K562 (cell line): ENCODE data around the gene STK4. TPM values are rescaled to one million over a fixed set of nuclear protein-coding genes. Genes with fewer than 3 reads are reported as not detected.
A peak's percentile ranks its signal among the peaks of the same experiment; 100 is the strongest.

ENCODE experiments used
- HNRNPH1 ChIP-seq: fragments of 200-400 bp; formaldehyde crosslinking; optimal IDR thresholded peaks from 2 replicates; pipeline ENCODE3; 2017; ENCODE audit warnings: low read depth, mild to moderate bottlenecking, low read length, moderate library complexity
- JUN ChIP-seq, 2 experiments: sonication (generic) in 1 of 2; formaldehyde crosslinking in 1 of 2; IDR thresholded peaks; 2 replicates each; pipeline versions ENCODE4 v1.6.1 to v1.8.0; 2012 to 2022; ENCODE audit warnings: borderline replicate concordance in 2 of 2, mild to moderate bottlenecking in 2 of 2, improper control_type of control experiment in 1 of 2, low read depth in 1 of 2, low read length in 1 of 2, missing genetic modification reagents in 1 of 2
- KLF16 ChIP-seq: IDR thresholded peaks from 2 replicates; pipeline ENCODE4 v1.6.1; 2016; ENCODE audit warnings: antibody characterized with exemption
- MAX ChIP-seq: sonication (generic); formaldehyde crosslinking; IDR thresholded peaks from 2 replicates; pipeline ENCODE4 v1.9.0; 2022; ENCODE audit warnings: mild to moderate bottlenecking, missing genetic modification reagents
- NR2C1 ChIP-seq, 2 experiments: fragments of 450-650 bp; IDR thresholded peaks; 2 replicates each; pipeline ENCODE4 v1.6.1; 2017; ENCODE audit warnings: mild to moderate bottlenecking in 2 of 2, antibody characterized with exemption in 1 of 2, inconsistent platforms in 1 of 2, missing compliant biosample characterization in 1 of 2, missing genetic modification characterization in 1 of 2
- PHB ChIP-seq: fragments of 250-450 bp; sonication (Bioruptor Pico); IDR thresholded peaks from 2 replicates; pipeline ENCODE4 v1.5.0; 2021
- PYGO2 ChIP-seq: fragments of 450-650 bp; IDR thresholded peaks from 2 replicates; pipeline ENCODE4 v1.6.1; 2016; ENCODE audit warnings: mild to moderate bottlenecking, missing genetic modification characterization, moderate library complexity, missing compliant biosample characterization
- RERE ChIP-seq: sonication (generic); formaldehyde crosslinking; IDR thresholded peaks from 2 replicates; pipeline ENCODE4 v1.8.0; 2023; ENCODE audit warnings: missing genetic modification reagents, mild to moderate bottlenecking, borderline replicate concordance
- SMARCC2 ChIP-seq: fragments of 450-650 bp; IDR thresholded peaks from 2 replicates; pipeline ENCODE4 v1.6.1; 2017; ENCODE audit warnings: antibody characterized with exemption, moderate library complexity, mild to moderate bottlenecking, low read depth
- polyA plus RNA-seq, 8 experiments: library from polyadenylated mRNA; depleted of rRNA in 4 of 8; stranded (reverse) in 5 of 8; unstranded in 3 of 8; fragments of >200 nt; fragmentation: Nextera tagmentation in 2 of 8; fragmentation: Illumina TruSeq in 1 of 8; extraction: Ambion mirVana in 2 of 8; extraction: Trizol in 1 of 8; gene quantifications; 2 replicates each; pipeline versions ENCODE4 v1.2.1 to v1.2.3, GENCODE V29; 2011 to 2014; ENCODE audit warnings: inconsistent platforms in 1 of 8, missing spikeins in 1 of 8
- total RNA-seq, 7 experiments: library from RNA; depleted of rRNA in 6 of 7; stranded (reverse); fragments of >200 nt in 6 of 7; fragmentation: Illumina TruSeq in 2 of 7; extraction: Trizol in 2 of 7; gene quantifications; 2 replicates each; pipeline versions ENCODE4 v1.2.1 to v1.2.3, GENCODE V29; 2011 to 2021; ENCODE audit warnings: low replicate concordance in 1 of 7
- TF ChIP-seq, protein P1 (sequence below), 2 experiments: fragments of 450-650 bp; IDR thresholded peaks; 2 replicates each; pipeline ENCODE4 v1.6.1; 2016
- TF ChIP-seq, protein P2 (sequence below): fragments of 450-650 bp; IDR thresholded peaks from 2 replicates; pipeline ENCODE4 v1.7.1; 2018; ENCODE audit warnings: mild to moderate bottlenecking, low read depth; ENCODE audit not compliant: partially characterized antibody
- TF ChIP-seq, protein P3 (sequence below), 2 experiments: fragments of 150-350 bp in 1 of 2; IDR thresholded peaks; 2 replicates each; pipeline ENCODE4 v1.6.1; 2012 to 2016; ENCODE audit warnings: low read depth in 2 of 2, low read length in 2 of 2, mild to moderate bottlenecking in 1 of 2, moderate library complexity in 1 of 2

Gene STK4
- total and polyA plus RNA-seq, 9 of the 15 experiments (the other 6 are each of a cell fraction or from before 2014, with no cell fraction given), result 11.9 to 30.6 (median 22.2) TPM

DNA sequence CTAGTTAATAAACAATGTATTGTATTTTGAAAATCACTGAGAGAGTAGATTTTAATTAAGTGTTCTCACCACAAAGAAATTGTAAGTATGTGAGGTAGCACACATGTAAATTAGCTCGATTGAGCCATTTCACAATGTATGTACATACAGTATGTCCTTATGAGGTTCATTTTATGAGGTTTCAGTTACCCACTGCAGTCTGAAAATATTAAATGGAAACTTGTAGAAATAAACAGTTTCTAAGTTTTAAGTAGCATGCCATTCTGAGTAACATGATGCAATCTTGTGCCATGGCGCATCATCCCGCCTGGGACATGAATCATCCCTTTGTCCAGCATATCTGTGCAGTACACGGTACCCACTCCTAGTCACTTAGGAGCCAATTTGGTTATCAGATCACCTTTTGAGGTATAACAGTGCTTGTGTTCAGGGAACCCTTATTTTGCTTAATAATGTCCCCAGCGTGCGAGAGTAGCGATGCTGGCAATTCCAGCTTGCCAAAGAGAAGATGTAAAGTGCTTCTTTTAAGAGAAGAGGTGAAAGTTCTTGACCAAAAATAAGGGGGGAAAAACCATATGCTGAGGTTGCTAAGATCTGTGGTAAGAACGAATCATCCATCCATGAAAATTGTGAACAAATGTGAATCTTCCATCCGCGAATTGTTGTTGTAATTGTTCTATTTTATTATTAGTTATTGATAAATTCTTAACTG lies 69.9 kb downstream of the STK4 start (continued):
- TF ChIP-seq, protein P1, sequence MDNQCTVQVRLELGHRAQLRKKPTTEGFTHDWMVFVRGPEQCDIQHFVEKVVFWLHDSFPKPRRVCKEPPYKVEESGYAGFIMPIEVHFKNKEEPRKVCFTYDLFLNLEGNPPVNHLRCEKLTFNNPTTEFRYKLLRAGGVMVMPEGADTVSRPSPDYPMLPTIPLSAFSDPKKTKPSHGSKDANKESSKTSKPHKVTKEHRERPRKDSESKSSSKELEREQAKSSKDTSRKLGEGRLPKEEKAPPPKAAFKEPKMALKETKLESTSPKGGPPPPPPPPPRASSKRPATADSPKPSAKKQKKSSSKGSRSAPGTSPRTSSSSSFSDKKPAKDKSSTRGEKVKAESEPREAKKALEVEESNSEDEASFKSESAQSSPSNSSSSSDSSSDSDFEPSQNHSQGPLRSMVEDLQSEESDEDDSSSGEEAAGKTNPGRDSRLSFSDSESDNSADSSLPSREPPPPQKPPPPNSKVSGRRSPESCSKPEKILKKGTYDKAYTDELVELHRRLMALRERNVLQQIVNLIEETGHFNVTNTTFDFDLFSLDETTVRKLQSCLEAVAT (IDR thresholded peaks at IDR 0.05), result no peak
- no peak for TF ChIP-seq PHB (CRISPR knock-in tag)
- TF ChIP-seq, protein P2, sequence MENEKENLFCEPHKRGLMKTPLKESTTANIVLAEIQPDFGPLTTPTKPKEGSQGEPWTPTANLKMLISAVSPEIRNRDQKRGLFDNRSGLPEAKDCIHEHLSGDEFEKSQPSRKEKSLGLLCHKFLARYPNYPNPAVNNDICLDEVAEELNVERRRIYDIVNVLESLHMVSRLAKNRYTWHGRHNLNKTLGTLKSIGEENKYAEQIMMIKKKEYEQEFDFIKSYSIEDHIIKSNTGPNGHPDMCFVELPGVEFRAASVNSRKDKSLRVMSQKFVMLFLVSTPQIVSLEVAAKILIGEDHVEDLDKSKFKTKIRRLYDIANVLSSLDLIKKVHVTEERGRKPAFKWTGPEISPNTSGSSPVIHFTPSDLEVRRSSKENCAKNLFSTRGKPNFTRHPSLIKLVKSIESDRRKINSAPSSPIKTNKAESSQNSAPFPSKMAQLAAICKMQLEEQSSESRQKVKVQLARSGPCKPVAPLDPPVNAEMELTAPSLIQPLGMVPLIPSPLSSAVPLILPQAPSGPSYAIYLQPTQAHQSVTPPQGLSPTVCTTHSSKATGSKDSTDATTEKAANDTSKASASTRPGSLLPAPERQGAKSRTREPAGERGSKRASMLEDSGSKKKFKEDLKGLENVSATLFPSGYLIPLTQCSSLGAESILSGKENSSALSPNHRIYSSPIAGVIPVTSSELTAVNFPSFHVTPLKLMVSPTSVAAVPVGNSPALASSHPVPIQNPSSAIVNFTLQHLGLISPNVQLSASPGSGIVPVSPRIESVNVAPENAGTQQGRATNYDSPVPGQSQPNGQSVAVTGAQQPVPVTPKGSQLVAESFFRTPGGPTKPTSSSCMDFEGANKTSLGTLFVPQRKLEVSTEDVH, result no peak
- no peak for TF ChIP-seq MAX (CRISPR knock-in tag)
- no peak for TF ChIP-seq KLF16
- TF ChIP-seq, protein P3, sequence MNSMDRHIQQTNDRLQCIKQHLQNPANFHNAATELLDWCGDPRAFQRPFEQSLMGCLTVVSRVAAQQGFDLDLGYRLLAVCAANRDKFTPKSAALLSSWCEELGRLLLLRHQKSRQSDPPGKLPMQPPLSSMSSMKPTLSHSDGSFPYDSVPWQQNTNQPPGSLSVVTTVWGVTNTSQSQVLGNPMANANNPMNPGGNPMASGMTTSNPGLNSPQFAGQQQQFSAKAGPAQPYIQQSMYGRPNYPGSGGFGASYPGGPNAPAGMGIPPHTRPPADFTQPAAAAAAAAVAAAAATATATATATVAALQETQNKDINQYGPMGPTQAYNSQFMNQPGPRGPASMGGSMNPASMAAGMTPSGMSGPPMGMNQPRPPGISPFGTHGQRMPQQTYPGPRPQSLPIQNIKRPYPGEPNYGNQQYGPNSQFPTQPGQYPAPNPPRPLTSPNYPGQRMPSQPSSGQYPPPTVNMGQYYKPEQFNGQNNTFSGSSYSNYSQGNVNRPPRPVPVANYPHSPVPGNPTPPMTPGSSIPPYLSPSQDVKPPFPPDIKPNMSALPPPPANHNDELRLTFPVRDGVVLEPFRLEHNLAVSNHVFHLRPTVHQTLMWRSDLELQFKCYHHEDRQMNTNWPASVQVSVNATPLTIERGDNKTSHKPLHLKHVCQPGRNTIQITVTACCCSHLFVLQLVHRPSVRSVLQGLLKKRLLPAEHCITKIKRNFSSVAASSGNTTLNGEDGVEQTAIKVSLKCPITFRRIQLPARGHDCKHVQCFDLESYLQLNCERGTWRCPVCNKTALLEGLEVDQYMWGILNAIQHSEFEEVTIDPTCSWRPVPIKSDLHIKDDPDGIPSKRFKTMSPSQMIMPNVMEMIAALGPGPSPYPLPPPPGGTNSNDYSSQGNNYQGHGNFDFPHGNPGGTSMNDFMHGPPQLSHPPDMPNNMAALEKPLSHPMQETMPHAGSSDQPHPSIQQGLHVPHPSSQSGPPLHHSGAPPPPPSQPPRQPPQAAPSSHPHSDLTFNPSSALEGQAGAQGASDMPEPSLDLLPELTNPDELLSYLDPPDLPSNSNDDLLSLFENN (IDR thresholded peaks at IDR 0.05; ENCODE audit: low read depth in 2 of 2, low read length in 2 of 2), result no peak
- TF ChIP-seq SMARCC2, result peak; percentile 75
- no peak for TF ChIP-seq RERE (CRISPR knock-in tag)
- TF ChIP-seq HNRNPH1, result no peak
- TF ChIP-seq NR2C1 (IDR thresholded peaks at IDR 0.05), result no peak
- peak; percentile 32; the same call in 1 of the 2 replicates for TF ChIP-seq NR2C1 (tag; IDR thresholded peaks at IDR 0.05)
- peak; percentile 94 for TF ChIP-seq JUN (IDR thresholded peaks at IDR 0.05; ENCODE audit: borderline replicate concordance, low read depth, low read length)
- no peak for TF ChIP-seq JUN (CRISPR knock-in tag; IDR thresholded peaks at IDR 0.05; ENCODE audit: borderline replicate concordance)
- TF ChIP-seq PYGO2, result no peak
